SKM-1 treated with dmso at 0.1 percent for 144 hours (cell line): ENCODE measurements around the gene SRBD1.

Source experiments
- DNase-seq: peaks from one replicate; lab custom pipeline; 2025; ENCODE audit not compliant: unreplicated experiment; lab: John Stamatoyannopoulos, UW

Gene SRBD1, protein sequence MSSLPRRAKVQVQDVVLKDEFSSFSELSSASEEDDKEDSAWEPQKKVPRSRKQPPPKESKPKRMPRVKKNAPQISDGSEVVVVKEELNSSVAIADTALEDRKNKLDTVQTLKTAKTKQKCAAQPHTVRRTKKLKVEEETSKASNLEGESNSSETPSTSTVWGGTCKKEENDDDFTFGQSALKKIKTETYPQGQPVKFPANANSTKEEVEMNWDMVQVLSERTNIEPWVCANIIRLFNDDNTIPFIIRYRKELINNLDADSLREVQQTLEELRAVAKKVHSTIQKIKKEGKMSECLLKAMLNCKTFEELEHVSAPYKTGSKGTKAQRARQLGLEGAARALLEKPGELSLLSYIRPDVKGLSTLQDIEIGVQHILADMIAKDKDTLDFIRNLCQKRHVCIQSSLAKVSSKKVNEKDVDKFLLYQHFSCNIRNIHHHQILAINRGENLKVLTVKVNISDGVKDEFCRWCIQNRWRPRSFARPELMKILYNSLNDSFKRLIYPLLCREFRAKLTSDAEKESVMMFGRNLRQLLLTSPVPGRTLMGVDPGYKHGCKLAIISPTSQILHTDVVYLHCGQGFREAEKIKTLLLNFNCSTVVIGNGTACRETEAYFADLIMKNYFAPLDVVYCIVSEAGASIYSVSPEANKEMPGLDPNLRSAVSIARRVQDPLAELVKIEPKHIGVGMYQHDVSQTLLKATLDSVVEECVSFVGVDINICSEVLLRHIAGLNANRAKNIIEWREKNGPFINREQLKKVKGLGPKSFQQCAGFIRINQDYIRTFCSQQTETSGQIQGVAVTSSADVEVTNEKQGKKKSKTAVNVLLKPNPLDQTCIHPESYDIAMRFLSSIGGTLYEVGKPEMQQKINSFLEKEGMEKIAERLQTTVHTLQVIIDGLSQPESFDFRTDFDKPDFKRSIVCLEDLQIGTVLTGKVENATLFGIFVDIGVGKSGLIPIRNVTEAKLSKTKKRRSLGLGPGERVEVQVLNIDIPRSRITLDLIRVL

DNA sequence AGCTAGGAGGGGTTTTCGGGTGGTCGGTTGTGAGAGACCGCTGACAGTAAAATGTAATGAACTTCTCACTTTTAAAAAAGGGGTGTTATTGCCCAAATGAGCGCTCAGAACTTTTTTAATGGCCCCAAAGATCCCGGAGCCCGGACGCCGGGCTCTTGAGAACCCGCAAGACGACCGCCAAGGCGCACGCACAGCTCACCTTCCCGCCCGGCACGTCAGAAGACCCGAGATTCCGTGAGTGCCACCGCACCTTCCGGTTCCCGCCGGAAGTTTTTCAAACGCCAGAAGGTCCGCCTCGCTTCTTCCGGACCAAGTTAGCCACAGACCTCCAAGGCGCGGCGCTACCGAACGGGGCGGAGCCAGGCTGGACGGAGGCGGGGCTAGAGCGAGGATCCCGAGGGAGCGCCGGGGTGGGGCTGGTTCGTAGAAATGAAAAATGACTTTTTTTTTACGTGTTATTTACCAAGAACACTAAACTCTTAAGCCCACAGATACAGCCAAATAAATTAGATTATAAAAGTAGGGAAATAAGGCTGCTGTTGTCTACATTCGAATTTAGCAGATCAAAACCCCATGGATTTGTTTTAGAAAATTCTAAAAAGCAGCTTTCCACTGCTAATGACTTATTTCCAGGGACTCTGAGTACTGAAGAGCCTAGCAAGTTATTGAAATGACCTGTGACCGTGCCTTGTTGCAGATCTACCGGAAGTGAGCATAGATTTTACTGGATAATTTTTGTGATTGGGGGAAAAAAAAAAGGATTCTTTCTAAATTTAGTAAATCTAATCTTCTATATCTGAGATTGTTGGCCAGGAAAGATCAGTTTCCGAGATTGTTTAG is at the start of gene SRBD1:
SRBD1 (minus strand) TSS at position 248 of the 840 bp plus-strand sequence. CDS start 5,826 bp downstream, outside the sequence.
- DNase-seq, result peak; percentile 91

DNA sequence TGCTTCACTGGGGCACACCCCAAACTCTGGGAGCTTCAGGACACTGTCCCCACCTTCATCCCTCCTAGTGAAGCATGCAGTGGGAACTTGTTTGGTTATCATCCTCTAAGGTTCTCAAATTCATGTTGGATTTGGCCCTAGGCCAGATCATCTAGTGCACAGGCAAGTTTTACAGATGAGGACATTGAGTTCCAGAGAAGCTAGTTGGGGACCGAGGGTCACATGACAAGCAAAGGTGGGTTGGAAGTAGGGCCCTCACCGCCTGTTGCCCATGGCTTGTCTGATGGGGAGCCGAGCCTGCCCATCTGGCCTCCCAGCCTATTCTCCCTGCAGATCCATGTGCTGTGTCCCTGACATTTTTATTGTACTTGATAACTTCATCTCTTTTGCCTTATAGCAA is 43.2 kb upstream of the SRBD1 start:
- no peak for DNase-seq

DNA sequence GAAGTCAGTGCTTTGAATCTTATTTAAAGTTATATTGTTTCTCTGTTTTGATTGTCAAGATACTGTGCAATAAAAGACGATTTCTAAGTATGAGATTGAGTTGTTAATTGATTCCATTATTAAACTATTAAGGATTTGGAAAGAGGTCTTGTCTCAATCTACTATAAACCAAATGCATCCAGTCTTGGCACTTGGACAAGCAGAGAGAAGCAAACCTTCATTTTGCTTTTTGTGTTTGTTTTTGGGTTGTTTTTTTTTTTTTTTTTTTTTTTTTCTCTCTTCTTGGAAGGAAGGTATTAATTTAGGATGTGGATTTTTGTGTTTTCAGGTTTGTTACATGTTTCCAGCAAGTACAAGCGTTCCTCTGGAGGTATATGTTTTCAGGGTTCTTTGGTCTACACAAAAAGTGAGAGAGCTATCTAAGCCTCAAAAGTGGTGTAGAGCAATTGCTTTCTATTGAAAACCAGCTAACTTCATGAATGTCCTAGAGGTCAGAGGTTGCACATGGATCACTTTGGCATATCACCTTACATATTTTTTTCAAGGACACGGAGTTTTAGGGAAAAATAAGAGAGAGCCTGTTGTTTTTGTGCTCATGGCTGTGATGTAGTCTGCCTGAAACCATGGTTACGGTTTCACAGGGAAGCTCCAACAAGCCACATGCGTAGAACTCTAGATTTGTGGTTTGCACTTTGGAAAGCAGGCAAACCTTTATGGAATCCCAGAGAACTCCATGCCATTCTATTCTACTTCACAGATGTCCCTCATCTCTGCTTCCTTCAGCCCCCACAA is 42.3 kb upstream of the SRBD1 start:
- no peak for DNase-seq

DNA sequence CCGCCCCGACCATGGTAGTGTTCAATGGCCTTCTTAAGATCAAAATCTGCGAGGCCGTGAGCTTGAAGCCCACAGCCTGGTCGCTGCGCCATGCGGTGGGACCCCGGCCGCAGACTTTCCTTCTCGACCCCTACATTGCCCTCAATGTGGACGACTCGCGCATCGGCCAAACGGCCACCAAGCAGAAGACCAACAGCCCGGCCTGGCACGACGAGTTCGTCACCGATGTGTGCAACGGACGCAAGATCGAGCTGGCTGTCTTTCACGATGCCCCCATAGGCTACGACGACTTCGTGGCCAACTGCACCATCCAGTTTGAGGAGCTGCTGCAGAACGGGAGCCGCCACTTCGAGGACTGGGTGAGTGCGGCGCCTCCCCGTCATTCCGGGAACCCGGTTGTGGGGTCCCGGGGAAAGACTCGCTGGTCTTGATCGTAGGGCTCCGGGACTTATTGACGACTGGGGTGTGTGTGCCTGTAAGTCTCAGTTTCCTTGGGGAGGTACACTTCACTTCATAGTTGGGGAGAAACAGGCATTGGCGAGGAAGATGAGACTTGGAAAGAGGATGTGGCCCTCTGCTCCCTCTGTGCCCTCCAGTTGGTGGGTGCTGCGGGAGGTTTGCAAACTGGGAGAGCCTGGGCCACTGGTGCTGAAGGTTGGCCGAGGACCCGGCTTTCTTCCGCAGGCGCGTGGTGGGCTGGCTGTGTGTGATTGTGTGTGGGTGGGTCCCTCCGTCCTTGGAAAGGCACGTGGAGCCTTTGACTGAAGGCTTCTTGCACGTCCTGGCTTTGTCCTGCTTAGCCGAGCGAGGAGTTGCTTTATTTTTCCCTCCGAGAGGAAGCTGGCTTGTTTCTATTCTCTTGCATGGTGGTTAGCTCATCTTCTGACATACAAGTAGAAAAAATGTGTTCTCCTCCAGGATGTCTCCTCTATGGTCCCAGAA is 41.3 kb upstream of the SRBD1 start:
- DNase-seq, result peak; percentile 44

DNA sequence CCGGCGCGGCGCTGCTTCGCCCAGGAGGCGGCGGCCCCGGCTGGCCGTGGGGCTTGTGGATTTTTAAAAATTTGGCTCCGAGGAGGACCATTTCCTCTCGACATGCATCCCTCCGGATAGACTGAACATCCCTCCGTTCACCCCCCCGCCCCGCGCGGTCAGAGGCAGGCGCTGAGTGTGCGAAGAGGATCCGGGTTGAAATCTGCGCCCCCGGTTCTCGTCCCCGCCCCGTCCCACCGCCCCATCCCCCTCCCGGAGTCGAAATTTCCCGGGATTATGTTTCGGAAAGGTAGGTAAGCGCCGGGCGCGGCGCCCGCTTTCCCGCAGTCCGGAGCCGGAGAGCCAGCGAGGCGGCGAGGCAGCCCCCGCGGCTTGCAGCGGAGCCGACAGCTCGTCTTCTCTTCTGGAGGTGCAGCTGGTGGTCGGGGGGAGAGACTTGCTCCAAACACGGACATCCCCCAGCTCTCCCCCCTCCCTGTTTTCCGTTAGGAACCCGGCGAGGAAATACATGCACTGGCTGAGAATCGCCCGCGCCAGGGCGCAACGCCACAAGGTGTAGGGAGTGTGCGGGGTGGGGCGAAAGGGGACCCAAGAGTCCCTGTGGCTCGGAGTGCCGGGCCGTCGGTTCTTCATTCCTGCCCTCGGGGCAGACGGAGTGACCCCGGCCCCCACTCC is 40.5 kb upstream of the SRBD1 start, which contains the start of gene PRKCE:
PRKCE (plus strand) TSS at position 261 of the 675 bp plus-strand sequence.
- no peak for DNase-seq

DNA sequence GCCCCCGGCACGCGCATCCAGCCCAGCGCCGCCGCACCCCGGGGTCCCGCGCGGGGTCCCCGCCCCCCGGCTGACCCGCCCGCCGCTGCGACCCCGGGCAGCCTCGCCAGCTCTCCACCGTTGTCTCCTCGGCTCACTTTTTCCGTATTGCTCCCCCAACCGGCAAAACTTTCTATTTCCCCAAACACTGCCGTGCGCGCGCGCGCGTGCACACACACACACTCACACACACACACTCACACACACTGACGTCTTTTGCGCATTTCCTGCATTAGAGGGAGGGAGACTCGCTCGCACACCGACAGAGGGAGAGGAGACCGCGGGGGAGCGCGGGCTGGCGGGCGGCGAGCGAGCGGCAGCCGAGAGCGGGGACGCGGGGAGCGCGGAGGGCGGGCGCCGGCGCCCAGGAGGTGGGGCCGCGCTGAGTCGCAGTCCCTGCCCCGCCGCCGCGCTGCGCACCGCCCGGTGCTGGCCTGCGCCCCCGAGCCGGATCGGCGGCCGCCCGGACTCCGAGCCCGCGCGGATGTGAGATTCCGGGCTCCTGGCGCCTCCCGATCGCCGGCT is 39.9 kb upstream of the SRBD1 start:
- peak; percentile 94 for DNase-seq

DNA sequence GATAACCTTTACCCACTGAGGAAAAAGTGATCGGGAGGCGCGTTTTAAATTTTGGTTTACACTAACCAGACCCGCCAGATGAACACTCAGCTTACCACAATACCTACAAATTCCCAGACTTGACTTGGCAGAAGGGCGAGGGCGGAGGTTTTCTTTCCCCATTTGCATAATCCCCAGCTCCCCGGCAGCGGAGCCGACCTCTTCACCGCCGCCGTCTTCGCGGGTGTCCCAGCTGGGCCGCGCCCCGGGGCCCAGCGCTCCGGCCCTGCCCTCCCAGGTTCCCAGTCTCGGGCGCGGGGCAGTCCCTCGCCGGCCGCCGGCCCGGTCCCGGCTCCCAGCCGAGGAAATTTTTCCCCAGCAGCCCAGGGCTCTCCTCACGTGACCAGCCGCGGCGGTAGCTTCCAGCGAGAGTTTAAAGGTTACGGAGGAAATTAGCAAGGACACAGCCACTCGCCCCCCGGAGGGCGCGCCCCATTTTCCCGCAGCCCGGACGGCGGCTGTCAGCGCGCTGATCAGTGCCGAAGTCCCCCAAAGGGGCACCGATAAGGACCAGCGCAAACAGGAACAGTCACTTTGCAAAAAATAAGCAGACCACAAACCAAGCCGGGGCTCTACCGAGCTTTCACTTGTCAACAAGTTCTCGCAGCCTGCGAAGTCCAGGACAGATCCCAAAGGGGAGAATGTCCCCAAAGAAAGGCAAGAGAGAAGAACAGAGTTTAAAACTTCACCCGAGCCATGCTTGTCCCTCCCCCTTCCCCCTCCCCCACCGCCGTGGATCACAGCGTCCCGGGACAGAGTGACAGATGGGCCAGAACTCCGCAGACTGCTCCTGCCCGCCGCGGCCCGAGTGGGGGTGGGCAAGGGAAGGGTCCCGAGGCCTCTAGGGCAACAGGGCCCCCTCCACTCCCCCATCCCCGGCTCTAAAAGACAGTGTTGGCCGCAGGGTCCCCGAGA is 39.1 kb upstream of the SRBD1 start:
- DNase-seq, result no peak

DNA sequence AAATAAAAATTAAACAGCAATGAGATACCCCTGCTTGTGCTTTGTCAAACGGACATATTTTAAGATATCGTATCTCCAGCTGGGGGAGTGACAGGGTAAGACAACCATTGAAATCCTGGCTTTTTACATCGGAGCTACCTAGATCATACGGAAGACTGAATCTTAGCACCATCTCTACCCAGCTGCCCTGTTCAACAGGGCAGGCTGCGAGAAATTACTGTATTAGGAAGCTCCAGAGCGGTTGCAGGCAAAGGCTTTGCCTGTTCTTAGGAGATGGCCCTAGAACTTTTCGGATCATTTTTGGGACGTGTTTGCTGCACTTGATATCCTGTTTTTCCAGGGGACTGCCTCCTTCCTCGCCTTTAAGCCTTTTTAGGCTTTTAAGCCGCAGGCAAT is 38.4 kb upstream of the SRBD1 start:
- DNase-seq, result no peak

DNA sequence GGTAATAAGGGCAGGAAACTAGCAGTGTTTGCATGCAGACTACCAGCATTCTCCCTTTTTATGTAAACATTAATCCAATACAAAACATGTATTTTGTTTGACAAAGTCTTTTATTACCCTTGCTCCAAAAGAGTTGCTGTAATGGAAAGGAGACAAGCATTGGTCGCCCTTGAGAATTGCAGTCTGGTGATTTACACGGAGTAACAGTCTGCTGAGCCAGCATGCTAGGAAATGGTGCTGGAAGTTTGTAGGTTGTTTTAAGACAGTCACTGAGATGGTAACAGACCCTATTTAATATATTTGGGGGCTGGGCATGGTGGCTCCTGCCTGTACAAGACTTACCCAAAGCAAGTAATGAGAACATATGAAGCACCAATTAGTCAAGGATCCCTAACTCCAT is 37.6 kb upstream of the SRBD1 start:
- no peak for DNase-seq

DNA sequence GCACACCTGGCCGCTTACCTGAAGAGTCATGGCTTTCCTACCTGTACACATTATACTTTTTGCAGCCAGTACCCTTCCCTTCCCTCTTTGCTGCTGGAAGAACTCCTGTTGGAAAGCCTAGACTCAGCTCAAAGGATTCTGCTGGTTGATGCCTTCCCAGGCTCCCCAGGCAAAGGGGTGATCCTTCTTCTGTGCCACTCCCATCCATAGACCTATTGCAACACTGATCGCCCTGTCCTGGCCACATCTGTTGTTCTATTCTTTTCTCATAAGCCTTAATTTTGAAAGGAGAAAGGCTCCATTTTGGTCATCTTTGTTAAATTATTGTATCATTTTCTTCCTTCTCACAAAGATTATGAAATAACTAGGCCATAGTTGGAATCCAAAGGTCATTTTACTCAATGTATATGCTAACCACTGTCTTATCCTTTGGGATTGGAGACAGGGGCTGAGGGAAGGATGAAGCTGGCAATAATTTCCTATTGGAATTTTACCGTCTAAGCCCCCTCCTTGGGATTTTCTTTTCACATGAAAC is 37.0 kb upstream of the SRBD1 start:
- DNase-seq, result no peak

DNA sequence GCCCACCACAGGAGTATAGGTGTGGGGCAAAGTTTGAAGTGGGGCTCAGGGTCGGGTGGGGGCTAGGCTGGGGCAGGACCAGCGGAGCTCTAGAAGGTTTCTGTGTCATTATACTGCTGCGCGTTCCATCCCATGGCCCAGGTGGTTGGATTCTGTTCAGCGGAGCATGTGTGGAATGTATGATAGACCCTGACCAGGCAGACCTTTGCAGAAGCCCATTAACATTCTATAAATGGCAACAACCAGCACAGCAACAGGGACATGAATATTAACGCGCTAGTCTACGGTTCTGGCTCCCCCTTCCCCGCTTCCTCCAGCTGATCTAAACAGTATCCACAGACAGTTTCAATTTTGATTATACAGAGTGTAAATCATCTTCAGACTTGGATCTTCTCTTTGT is 36.3 kb upstream of the SRBD1 start:
- no peak for DNase-seq

DNA sequence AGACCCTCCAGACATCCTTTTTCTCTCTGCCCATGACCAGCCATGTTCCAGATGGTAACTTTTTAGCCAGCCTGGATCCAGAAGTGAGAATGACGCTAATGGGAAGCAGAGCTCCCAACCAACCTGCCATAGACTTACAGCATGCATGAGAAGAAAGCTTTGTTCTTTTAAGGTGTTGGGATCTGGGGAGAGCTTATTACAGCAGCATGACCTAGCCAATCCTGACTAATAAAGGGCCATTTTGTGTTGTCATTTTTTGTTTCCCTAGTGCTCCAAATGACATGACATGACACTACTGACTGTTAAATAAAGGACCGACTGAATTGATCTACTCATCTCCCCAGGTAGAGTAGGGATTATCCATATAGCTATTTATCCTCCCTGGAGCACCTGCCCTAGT is 35.2 kb upstream of the SRBD1 start:
- DNase-seq, result no peak

DNA sequence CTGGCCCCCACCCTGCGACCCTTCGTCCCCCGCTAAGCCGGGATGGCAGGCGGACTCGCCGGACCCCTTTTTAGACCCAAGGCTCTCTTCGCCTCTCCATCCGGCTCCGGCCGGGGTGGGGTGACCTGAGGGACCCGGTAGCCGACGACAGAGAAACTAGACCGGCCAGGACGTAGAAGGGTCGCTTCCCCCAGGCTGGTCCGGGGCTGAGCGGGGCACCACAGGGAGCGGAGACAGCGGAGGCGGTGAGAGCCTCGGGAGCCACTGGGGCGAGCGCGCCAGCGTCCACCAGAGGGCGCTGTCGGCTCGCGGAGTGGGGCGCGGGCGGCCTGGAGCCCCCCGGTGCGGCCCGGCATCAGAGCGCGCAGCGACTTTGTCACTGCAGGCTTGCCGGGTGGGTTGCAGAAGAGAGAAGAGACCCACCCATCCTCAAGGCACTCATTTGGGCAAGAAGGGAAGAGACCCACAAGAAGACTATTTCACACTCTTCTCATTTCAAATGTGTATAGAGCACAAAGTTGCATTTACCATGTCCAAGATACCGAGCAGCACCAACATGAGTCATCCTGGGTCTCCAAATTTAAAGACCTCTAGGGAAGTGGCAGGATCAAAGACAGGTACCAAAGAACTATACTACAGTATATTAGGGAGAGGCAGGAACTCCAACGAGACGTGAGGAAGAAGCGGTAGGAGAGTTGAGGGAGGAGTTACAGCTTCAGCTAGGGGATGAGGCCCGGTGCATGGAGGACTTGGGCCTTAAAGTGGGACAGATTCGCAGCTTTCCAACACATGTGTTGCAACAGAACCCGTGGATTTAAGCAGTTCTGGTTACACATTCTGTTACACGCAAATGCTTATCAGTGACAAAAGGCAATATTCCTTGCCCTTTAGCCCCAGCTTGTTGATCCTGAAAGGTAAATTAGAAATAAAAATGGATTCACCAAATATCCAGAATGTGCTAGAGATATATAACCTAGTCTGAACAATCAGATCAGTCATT is 32.8 kb upstream of the SRBD1 start:
- DNase-seq, result peak; percentile 50

DNA sequence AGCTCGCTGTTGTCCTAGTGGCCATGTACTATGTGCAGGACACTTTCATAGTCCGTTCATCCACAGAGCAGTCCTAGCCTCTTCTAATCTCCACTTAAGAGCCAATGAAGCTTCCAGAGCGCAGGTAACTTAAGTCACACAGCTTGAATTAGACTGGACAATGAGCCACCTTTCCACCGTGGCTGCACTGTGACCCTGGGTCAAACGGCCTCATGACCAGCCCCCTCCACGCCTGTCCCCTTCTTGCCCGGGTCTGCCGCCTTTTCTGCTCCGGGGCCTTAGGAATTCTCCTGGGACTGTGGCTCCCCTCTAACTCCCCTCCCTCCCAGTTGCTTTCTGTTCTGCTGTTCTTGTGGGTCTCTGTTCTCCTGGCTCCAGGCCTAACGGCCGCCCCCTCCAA is 32.0 kb upstream of the SRBD1 start:
- DNase-seq, result no peak

DNA sequence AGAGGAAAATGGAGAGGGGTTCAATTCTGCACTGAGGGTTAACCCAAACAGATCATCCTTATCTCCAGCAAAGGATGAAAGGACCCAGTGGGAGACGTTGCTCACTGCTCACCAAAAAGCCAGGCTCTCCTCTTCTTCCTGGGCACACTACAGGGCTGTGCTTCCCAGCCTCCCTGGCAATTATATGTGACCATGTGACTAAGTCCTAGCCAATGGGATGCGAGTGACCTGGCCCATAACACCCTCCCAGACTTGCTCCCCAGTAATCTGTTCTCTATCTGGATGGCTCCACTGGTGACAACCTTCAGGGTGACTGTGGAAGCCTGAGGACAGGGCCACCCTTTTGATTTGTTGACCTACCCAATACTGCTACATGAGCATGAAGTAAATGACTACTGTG is 29.5 kb upstream of the SRBD1 start:
- no peak for DNase-seq

DNA sequence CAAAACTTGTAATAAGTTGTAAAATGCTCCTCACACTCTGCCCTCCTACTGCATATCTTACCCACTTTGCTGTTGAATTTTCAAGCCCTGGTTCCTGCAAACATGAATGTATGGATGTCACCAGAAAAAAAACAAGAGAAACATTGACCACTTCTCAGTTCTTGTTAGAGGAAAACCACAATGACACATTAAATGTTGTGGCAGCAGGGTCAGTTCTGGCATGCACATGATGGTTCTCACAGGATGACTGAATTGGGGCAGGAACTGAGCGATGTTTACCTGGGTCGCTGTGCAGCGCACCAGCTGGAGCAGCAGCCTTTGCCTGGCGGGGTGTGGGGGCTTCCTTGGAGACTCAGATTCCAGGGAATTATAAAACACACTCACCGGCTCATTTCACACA is 26.4 kb upstream of the SRBD1 start:
- peak; percentile 49 for DNase-seq
